Neural progenitor cell (in vitro differentiated cells): ENCODE data around the gene BICD1. TPM values are rescaled to one million over a fixed set of nuclear protein-coding genes. Genes with fewer than 3 reads are reported as not detected.

Source experiments
- DNase-seq: peaks from one replicate; pipeline ENCODE4 v3.0.0-alpha.2; 2016; ENCODE audit warnings: low spot score
- H2AFZ ChIP-seq: fragments of 200-600 bp; sonication (generic); replicated peaks from 2 replicates; pipeline ENCODE4 v1.6.1; 2016; ENCODE audit warnings: antibody characterized with exemption
- H3F3A ChIP-seq: fragments of 200-600 bp; sonication (generic); 2 replicates; pipeline ENCODE4 v1.6.1; 2016; ENCODE audit warnings: antibody characterized with exemption, low read depth
- H3K27ac ChIP-seq: fragments of 200-600 bp; sonication (generic); 2 replicates; pipeline ENCODE4 v1.5.1; 2016; ENCODE audit warnings: mild to moderate bottlenecking
- H3K27me3 ChIP-seq: fragments of 200-600 bp; sonication (generic); 2 replicates; pipeline ENCODE4 v1.6.1; 2016; ENCODE audit warnings: mild to moderate bottlenecking, moderate library complexity
- H3K36me3 ChIP-seq: fragments of 200-600 bp; sonication (generic); 2 replicates; pipeline ENCODE4 v1.5.1; 2016
- H3K4me1 ChIP-seq: fragments of 200-600 bp; sonication (generic); 2 replicates; pipeline ENCODE4 v1.6.1; 2016; ENCODE audit warnings: mixed run types
- H3K4me2 ChIP-seq: fragments of 200-600 bp; sonication (generic); 2 replicates; pipeline ENCODE4 v1.6.1; 2016
- H3K4me3 ChIP-seq: fragments of 200-600 bp; sonication (generic); 2 replicates; pipeline ENCODE4 v1.5.1; 2016
- H3K79me2 ChIP-seq: fragments of 200-600 bp; sonication (generic); 2 replicates; pipeline ENCODE4 v1.6.1; 2016; ENCODE audit warnings: low read depth
- H3K9ac ChIP-seq: fragments of 200-600 bp; sonication (generic); 2 replicates; pipeline ENCODE4 v1.6.1; 2016
- H3K9me3 ChIP-seq: fragments of 200-600 bp; sonication (generic); 2 replicates; pipeline ENCODE4 v1.5.1; 2016; ENCODE audit warnings: low read depth
- H4K20me1 ChIP-seq: fragments of 200-600 bp; sonication (generic); 2 replicates; pipeline ENCODE4 v1.6.1; 2016; ENCODE audit warnings: low read depth
- H3K27ac Mint-ChIP-seq: 3 replicates; pipeline ENCODE4 v1.8.0; 2021; ENCODE audit warnings: mixed read lengths
- H3K27me3 Mint-ChIP-seq: 2 replicates; pipeline ENCODE4 v1.8.0; 2022; ENCODE audit warnings: low read depth, mild to moderate bottlenecking, inconsistent platforms, moderate library complexity, mixed read lengths; ENCODE audit not compliant: insufficient read depth
- H3K36me3 Mint-ChIP-seq: 3 replicates; pipeline ENCODE4 v1.8.0; 2021; ENCODE audit warnings: mixed read lengths
- H3K4me1 Mint-ChIP-seq: 3 replicates; pipeline ENCODE4 v1.8.0; 2021; ENCODE audit warnings: mixed read lengths
- H3K4me3 Mint-ChIP-seq: 3 replicates; pipeline ENCODE4 v1.8.0; 2021; ENCODE audit warnings: mild to moderate bottlenecking, moderate library complexity, mixed read lengths
- H3K9me3 Mint-ChIP-seq: 3 replicates; pipeline ENCODE4 v1.8.0; 2020; ENCODE audit warnings: mixed read lengths
- CTCF ChIP-seq: fragments of 200-600 bp; sonication (generic); IDR thresholded peaks from 2 replicates; pipeline ENCODE4 v1.5.1; 2017; ENCODE audit warnings: antibody characterized with exemption, mild to moderate bottlenecking
- EZH2 ChIP-seq: fragments of 200-600 bp; sonication (generic); IDR thresholded peaks from 2 replicates; pipeline ENCODE4 v1.6.1; 2017; ENCODE audit warnings: antibody characterized with exemption, mild to moderate bottlenecking, moderate library complexity
- EZH2phosphoT487 ChIP-seq: fragments of 200-600 bp; sonication (generic); IDR thresholded peaks from 2 replicates; pipeline ENCODE4 v1.6.1; 2017; ENCODE audit warnings: antibody characterized with exemption
- total RNA-seq: library from RNA; depleted of rRNA; stranded (reverse); fragments of >200 nt; gene quantifications from 2 replicates; pipeline ENCODE4 v1.2.3, GENCODE V29; 2015; ENCODE audit warnings: low replicate concordance

The BICD1 gene
- total RNA-seq, 1 donor from 2014 or later, result 23.6 TPM

- Histone ChIP-seq H3K27ac (no peak overlapping the region), H3K9me3 (no peaks in the 10 kb centered on the region), H3K9ac (no peak overlapping the region), H3K4me1 (peaks cover 5% of the 10 kb centered on the region), H3K27me3 (no peaks in the 10 kb centered on the region), H3K4me2 (no peak overlapping the region), H2AFZ (no peak overlapping the region), H3F3A (no peaks in the 10 kb centered on the region), H3K4me3 (no peak overlapping the region), H3K36me3 (no peaks in the 10 kb centered on the region), H3K79me2 (no peaks in the 10 kb centered on the region), H4K20me1 (no peaks in the 10 kb centered on the region)
- Mint-ChIP-seq H3K9me3 (no peaks in the 10 kb centered on the region), H3K4me3 (no peak overlapping the region), H3K36me3 (no peaks in the 10 kb centered on the region), H3K4me1 (peaks cover 8% of the 10 kb centered on the region), H3K27ac (no peak overlapping the region), H3K27me3 (peaks cover 8% of the 10 kb centered on the region)
- TF ChIP-seq EZH2, result no peak
- TF ChIP-seq CTCF, result no peak
- TF ChIP-seq EZH2phosphoT487, result no peak
- DNase-seq, result no peak
Measured at GRCh38 chr12:32084017-32084688, 22.5 kb upstream of the BICD1 start.

- no peak overlapping the region for H3K4me3 Mint-ChIP-seq
- H3K36me3 Mint-ChIP-seq, result no peaks in the 10 kb centered on the region
- no peaks in the 10 kb centered on the region for H3K9me3 Mint-ChIP-seq
- Histone ChIP-seq H3K4me1 (peaks cover 11% of the 10 kb centered on the region), H3K4me2 (no peak overlapping the region), H3K79me2 (no peaks in the 10 kb centered on the region), H2AFZ (no peak overlapping the region), H3K4me3 (no peak overlapping the region), H3F3A (peaks cover 6% of the 10 kb centered on the region), H3K9me3 (no peaks in the 10 kb centered on the region), H3K36me3 (no peaks in the 10 kb centered on the region), H3K27me3 (no peaks in the 10 kb centered on the region), H3K9ac (no peak overlapping the region), H4K20me1 (no peaks in the 10 kb centered on the region), H3K27ac (no peak overlapping the region)
- TF ChIP-seq CTCF (no peak), EZH2phosphoT487 (no peak), EZH2 (no peak)
- H3K4me1 Mint-ChIP-seq, result peaks cover 14% of the 10 kb centered on the region
- no peak for DNase-seq
- no peak overlapping the region for H3K27ac Mint-ChIP-seq
- peaks cover 9% of the 10 kb centered on the region for H3K27me3 Mint-ChIP-seq
Measured at GRCh38 chr12:32084753-32085152, 21.9 kb upstream of the BICD1 start.

GRCh38 chr12:32087306-32087705 is 19.3 kb upstream of the BICD1 start:
- no peak overlapping the region for H3K27ac Mint-ChIP-seq
- no peak overlapping the region for H3K9ac ChIP-seq
- TF ChIP-seq EZH2phosphoT487 (no peak), EZH2 (no peak), CTCF (no peak)
- no peaks in the 10 kb centered on the region for H3K9me3 ChIP-seq
- H3K36me3 ChIP-seq, result no peaks in the 10 kb centered on the region
- H2AFZ ChIP-seq, result no peak overlapping the region
- no peaks in the 10 kb centered on the region for H3K27me3 ChIP-seq
- DNase-seq, result no peak
- no peak overlapping the region for H3K4me3 ChIP-seq
- H3K27ac ChIP-seq, result no peak overlapping the region
- no peak overlapping the region for H3K4me2 ChIP-seq
- H3K4me1 Mint-ChIP-seq, result peaks cover 21% of the 10 kb centered on the region
- no peaks in the 10 kb centered on the region for H4K20me1 ChIP-seq
- no peaks in the 10 kb centered on the region for H3K9me3 Mint-ChIP-seq
- peaks cover 12% of the 10 kb centered on the region for H3K4me1 ChIP-seq
- H3K27me3 Mint-ChIP-seq, result peaks cover 11% of the 10 kb centered on the region
- peaks cover 12% of the 10 kb centered on the region for H3F3A ChIP-seq
- no peaks in the 10 kb centered on the region for H3K36me3 Mint-ChIP-seq
- no peak overlapping the region for H3K4me3 Mint-ChIP-seq
- H3K79me2 ChIP-seq, result no peaks in the 10 kb centered on the region
